Heart right ventricle (tissue), 16 donors: Measurements from ENCODE around the gene FMO1. TPM values are rescaled to one million over a fixed set of nuclear protein-coding genes. Genes with fewer than 3 reads are reported as not detected.

Source experiments
- ATAC-seq, 8 donors: fragments of 200-7000 bp; cut with Tn5 transposase; one replicate each; pipeline ENCODE4 v1.9.1; 2020; ENCODE audit warnings: mild to moderate bottlenecking in 8 of 8, moderate library complexity in 8 of 8, moderate number of reproducible peaks in 1 of 8
- DNase-seq, 2 donors: peaks; one replicate each; pipeline ENCODE4 v3.0.0-alpha.2; 2020
- H3K27ac ChIP-seq, 10 donors: fragments of 200-600 bp; sonication (generic) in 2 of 10; one replicate each; pipeline versions ENCODE4 v1.5.0 to v1.8.0; 2020 to 2022; ENCODE audit warnings: mild to moderate bottlenecking in 3 of 10
- H3K27me3 ChIP-seq, 7 donors: fragments of 200-600 bp; one replicate each; pipeline ENCODE4 v1.8.0; 2021 to 2022; ENCODE audit warnings: mild to moderate bottlenecking in 2 of 7
- H3K36me3 ChIP-seq, 9 donors: fragments of 200-600 bp; sonication (generic) in 1 of 9; one replicate each; pipeline versions ENCODE4 v1.5.0 to v1.8.0; 2020 to 2022; ENCODE audit warnings: mild to moderate bottlenecking in 2 of 9
- H3K4me1 ChIP-seq, 9 donors: fragments of 200-600 bp; sonication (generic) in 1 of 9; one replicate each; pipeline versions ENCODE4 v1.5.0 to v1.8.0; 2020 to 2022; ENCODE audit warnings: mild to moderate bottlenecking in 4 of 9
- H3K4me3 ChIP-seq, 10 donors: fragments of 200-600 bp; sonication (generic) in 2 of 10; one replicate each; pipeline versions ENCODE4 v1.5.0 to v1.8.0; 2020 to 2022; ENCODE audit warnings: mild to moderate bottlenecking in 7 of 10, moderate library complexity in 2 of 10
- H3K9me3 ChIP-seq, 11 donors: fragments of 200-600 bp in 10 of 11; sonication (generic) in 2 of 11; one replicate each; pipeline versions ENCODE4 v1.5.0 to v1.8.0; 2013 to 2022; ENCODE audit warnings: mild to moderate bottlenecking in 2 of 11, control low read depth in 1 of 11, moderate library complexity in 1 of 11
- WGBS, 2 donors: extraction: QIAGEN DNeasy Blood & Tissue Kit; methylation state at CpG; one replicate each; pipeline ENCODE4 v1.1.7; 2013; ENCODE audit warnings: inconsistent platforms in 1 of 2; 5-methylcytosine and 5-hydroxymethylcytosine counted together
- intact Hi-C, 10 donors: fragments of 100-400 bp; cut with DNase I; formaldehyde crosslinking; loops; one replicate each; pipeline versions ENCODE4 v1.11.1 to v1.14.2; 2022
- polyA plus RNA-seq, 2 donors: library from polyadenylated mRNA; stranded (reverse); fragments of 200-250 nt; gene quantifications; one replicate each; pipeline ENCODE4 v1.2.3, GENCODE V29; 2013
- total RNA-seq, 10 donors: library from RNA; stranded (reverse); fragmentation: NEBNext Ultra II Directional in 3 of 10; extraction: Animal tissue kit (Norgen Biotek cat#: 25700) in 3 of 10; gene quantifications; one replicate each; pipeline versions ENCODE4 v1.2.1 to v1.2.4, GENCODE V29; 2021 to 2023
- TF ChIP-seq, protein P1 (sequence below), 9 donors: fragments of 200-600 bp; sonication (generic) in 2 of 9; IDR thresholded peaks; one replicate each; pipeline versions ENCODE4 v1.5.0 to v1.8.0; 2021 to 2022; ENCODE audit warnings: antibody characterized with exemption in 9 of 9, mild to moderate bottlenecking in 5 of 9, moderate library complexity in 1 of 9
- donor health status: Arrhythmogenic right ventricular cardiomyopathy.
- donor health status: ischemic (EF 13 %, LVEDD 7.1; RV severe dilation, severe dysfunction).
- donor health status: healthy with polysubstance abuse.
- donor health status: DM: no; HTN: yes; CAD: no.
- donor health status: DM: no; HTN: no; CAD: no.
- donor health status: ischemic (EF 25% LVEDD 6.9; RV normal size, moderate dysfunction).
- donor health status: ischemic (EF 25% LVEDD 5.7; RV mildly dilated, moderate dysfunction).
- donor health status: healthy.
- donor health status: DM: yes; HTN: yes; CAD: no.
- donor health status: Ischemic cardiomyopathy.
- donor health status: ischemic (EF 35%, LVEDD 5.7; RV mildly dilated, moderate dysfunction).
- donor health status: nonischemic (EF 11% LVEDD 7.7; RV severe dilation, severe dysfunction).
- donor health status: DM: yes; HTN: yes; CAD: no.
- donor health status: PGD.
- donor health status: ischemic (EF 29% LVEDD 5.4; RV normal size, mild dysfunction).
- donor health status: nonischemic (EF 23%, LVEDD 6.1; RV moderate dilation, normal function).

Gene FMO1
- total and polyA plus RNA-seq, 12 donors, result 0.15 to 7.8 (median 0.64) TPM; not detected in 3

DNA sequence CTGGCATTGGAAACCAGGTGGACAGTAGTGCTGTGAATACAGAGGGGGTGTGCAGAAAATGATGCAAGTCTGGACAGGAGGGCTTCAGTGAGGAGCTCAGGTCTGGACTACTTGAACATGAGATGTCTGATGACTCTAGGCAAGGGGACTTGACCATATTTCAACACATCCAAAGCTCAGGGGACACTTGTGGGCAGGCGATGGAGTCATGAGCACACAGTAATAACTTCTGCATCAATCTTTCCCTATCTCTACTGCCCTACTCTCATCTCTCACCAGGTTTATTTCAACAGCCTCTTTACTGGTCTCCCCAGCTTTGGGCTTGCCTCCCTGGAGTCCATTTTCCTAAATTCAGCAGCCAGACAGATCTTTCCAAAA, 41.3 kb upstream of the FMO1 start:
- peaks cover 0 to 77% (median 5%) of the 10 kb centered on the region in 9 donors for H3K36me3 ChIP-seq
- intact Hi-C loops, result no loop called here
- no peak for DNase-seq
- H3K9me3 ChIP-seq, result no peaks in the 10 kb centered on the region
- TF ChIP-seq, protein P1, sequence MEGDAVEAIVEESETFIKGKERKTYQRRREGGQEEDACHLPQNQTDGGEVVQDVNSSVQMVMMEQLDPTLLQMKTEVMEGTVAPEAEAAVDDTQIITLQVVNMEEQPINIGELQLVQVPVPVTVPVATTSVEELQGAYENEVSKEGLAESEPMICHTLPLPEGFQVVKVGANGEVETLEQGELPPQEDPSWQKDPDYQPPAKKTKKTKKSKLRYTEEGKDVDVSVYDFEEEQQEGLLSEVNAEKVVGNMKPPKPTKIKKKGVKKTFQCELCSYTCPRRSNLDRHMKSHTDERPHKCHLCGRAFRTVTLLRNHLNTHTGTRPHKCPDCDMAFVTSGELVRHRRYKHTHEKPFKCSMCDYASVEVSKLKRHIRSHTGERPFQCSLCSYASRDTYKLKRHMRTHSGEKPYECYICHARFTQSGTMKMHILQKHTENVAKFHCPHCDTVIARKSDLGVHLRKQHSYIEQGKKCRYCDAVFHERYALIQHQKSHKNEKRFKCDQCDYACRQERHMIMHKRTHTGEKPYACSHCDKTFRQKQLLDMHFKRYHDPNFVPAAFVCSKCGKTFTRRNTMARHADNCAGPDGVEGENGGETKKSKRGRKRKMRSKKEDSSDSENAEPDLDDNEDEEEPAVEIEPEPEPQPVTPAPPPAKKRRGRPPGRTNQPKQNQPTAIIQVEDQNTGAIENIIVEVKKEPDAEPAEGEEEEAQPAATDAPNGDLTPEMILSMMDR (IDR thresholded peaks at IDR 0.05), result no peak
- ATAC-seq, result peak in 2 of 8 donors; percentile 59 to 66
- H3K4me3 ChIP-seq, result no peak overlapping the region
- 83 to 95% methylated on average over 1 of the region's 1 CpG for WGBS, 2 donors
- H3K4me1 ChIP-seq, result peaks cover 0 to 34% (median 20%) of the 10 kb centered on the region in 9 donors
- H3K27me3 ChIP-seq, result no peaks in the 10 kb centered on the region
- peak overlapping the region in 3 of 10 donors; percentile 7 to 53 (median 32) for H3K27ac ChIP-seq

DNA sequence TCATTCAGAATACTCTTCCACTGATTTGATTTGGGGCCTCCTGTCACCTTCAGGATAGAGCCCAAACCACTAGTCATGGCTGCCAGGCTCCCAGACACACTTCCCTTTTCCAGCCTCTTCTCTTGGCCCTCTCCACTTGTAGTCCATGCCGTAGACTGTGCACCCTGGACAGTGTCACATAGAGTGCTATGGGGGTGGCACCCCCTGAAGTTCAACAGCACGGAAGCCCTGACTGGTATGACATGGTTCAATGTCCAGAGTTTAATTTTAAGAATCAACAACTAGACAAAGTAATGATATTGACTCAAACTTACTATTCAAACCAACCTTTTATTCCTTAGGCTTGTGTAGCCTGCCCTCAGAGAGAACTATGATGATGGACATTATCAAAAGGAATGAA, 40.9 kb upstream of the FMO1 start:
- no peak overlapping the region for H3K4me3 ChIP-seq
- 88 to 89% methylated on average over 2 of the region's 2 CpGs for WGBS, 2 donors
- no peaks in the 10 kb centered on the region for H3K27me3 ChIP-seq
- peak overlapping the region in 3 of 10 donors; percentile 7 to 53 (median 32) for H3K27ac ChIP-seq
- ATAC-seq (no peak), DNase-seq (no peak)
- peaks cover 0 to 35% (median 20%) of the 10 kb centered on the region in 9 donors for H3K4me1 ChIP-seq
- peaks cover 0 to 73% (median 5%) of the 10 kb centered on the region in 9 donors for H3K36me3 ChIP-seq
- H3K9me3 ChIP-seq, result no peaks in the 10 kb centered on the region
- TF ChIP-seq, protein P1 (IDR thresholded peaks at IDR 0.05), result no peak
- intact Hi-C loops, result no loop called here

DNA sequence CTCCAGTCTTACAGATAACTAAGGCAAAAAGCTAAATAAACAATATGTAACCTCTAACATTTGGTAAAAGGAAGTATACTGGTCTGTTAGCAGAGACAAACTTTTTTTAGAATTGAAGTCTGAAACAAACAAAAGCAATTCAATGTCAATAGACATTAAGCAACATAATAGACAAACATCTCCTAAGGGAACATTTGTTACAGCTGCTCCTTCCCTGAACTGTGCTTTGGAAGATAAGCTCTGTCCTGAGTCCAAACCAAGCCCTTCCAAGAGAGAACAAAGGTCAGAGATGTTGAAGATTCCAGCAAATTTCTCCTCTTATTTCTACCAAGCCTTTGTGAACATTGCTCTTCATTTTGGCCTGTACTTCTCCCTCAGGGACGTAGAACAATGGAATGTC, 37.9 kb upstream of the FMO1 start:
- DNase-seq (no peak), ATAC-seq (peak; percentile 68 to 90 (median 82))
- H3K27ac ChIP-seq, result peak overlapping the region in 6 of 10 donors; percentile 32 to 57 (median 44)
- intact Hi-C loops, result loop anchor here in 1 of 10 donors (2.0 kb wide), 1 partner anchor 22 kb away; no protein-coding TSS in a partner anchor
- H3K36me3 ChIP-seq, result peaks cover 0 to 44% (median 5%) of the 10 kb centered on the region in 9 donors
- WGBS, 2 donors, result 38 to 58% methylated on average over 1 of the region's 1 CpG
- H3K4me3 ChIP-seq, result no peak overlapping the region
- no peaks in the 10 kb centered on the region for H3K27me3 ChIP-seq
- no peaks in the 10 kb centered on the region for H3K9me3 ChIP-seq
- TF ChIP-seq, protein P1 (IDR thresholded peaks at IDR 0.05), result no peak
- H3K4me1 ChIP-seq, result peaks cover 0 to 52% (median 23%) of the 10 kb centered on the region in 9 donors

DNA sequence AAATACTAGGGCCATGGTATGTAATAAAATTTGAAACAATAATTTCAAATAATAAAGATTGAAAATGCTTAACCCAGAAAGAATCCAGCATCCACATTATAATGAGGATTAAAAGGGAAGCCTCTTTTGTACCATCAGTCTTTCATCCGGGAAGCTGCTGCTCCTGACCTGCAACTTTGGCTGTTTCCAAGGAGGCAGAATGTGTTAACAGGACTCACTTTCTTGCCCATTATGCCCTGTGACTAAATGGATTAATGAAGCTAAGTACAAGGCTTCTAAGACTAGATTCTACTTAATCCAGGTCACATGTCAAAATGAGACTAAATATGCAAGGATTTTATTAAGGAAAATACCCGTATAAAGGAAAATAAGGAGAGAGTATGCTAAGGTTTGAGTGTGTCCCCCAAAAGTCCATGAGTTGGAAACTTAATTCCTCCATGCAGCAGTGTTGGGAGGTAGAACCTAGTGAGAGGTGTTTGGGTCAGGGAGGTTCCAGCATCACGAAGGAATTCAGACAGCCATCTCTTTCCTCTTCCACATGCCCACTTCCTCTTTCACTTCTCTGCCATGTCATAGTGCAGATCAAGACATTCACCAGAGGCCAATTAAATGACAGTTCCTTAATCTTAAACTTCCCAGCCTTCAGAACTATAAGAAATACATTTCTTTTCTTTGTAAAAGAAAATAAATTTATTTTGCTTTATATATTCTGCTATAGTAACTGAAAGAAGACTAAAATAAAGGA, 35.5 kb upstream of the FMO1 start:
- H3K27me3 ChIP-seq, result no peaks in the 10 kb centered on the region
- H3K27ac ChIP-seq, result peak overlapping the region in 2 of 10 donors; percentile 19 to 47
- intact Hi-C loops, result no loop called here
- no peak overlapping the region for H3K4me3 ChIP-seq
- no peaks in the 10 kb centered on the region for H3K9me3 ChIP-seq
- no peak for DNase-seq
- peak in 1 of 8 donors; percentile 40 for ATAC-seq
- 82 to 83% methylated on average over 3 of the region's 3 CpGs for WGBS, 2 donors
- TF ChIP-seq, protein P1 (IDR thresholded peaks at IDR 0.05), result no peak
- H3K36me3 ChIP-seq, result peaks cover 0 to 20% (median 1%) of the 10 kb centered on the region in 9 donors
- H3K4me1 ChIP-seq, result peaks cover 0 to 52% (median 22%) of the 10 kb centered on the region in 9 donors
